Uterus (tissue), 4 donors: Measurements from ENCODE around the gene SMIM1. TPM values are rescaled to one million over a fixed set of nuclear protein-coding genes. Genes with fewer than 3 reads are reported as not detected.

Experiments used
- DNase-seq, 2 donors: peaks; one replicate each; pipeline ENCODE4 v3.0.0-alpha.2; 2019 to 2020
- H3K27ac ChIP-seq, 2 donors: fragments of 200-600 bp; sonication (generic); 1 replicate in 1 of 2; 2 replicates in 1 of 2; pipeline ENCODE4 v1.5.1; 2016 to 2018
- H3K27me3 ChIP-seq, 2 donors: fragments of 200-600 bp; sonication (generic); one replicate each; pipeline ENCODE4 v1.5.1; 2018 to 2019; ENCODE audit warnings: control low read depth in 1 of 2
- H3K36me3 ChIP-seq, 2 donors: fragments of 200-600 bp; sonication (generic); one replicate each; pipeline ENCODE4 v1.5.1; 2019; ENCODE audit warnings: control low read depth in 1 of 2
- H3K4me1 ChIP-seq, 2 donors: fragments of 200-600 bp; sonication (generic); one replicate each; pipeline ENCODE4 v1.5.1; 2018 to 2019; ENCODE audit warnings: control low read depth in 1 of 2
- H3K4me3 ChIP-seq, 2 donors: fragments of 200-600 bp; sonication (generic); 1 replicate in 1 of 2; 2 replicates in 1 of 2; pipeline ENCODE4 v1.5.1; 2018 to 2019; ENCODE audit warnings: mild to moderate bottlenecking in 1 of 2
- H3K9me3 ChIP-seq, 2 donors: fragments of 200-600 bp; sonication (generic); one replicate each; pipeline ENCODE4 v1.5.1; 2019; ENCODE audit warnings: control low read depth in 1 of 2
- POLR2A ChIP-seq, 2 donors: fragments of 450-650 bp; IDR thresholded peaks; one replicate each; pipeline ENCODE4 v1.6.1; 2016; ENCODE audit warnings: antibody characterized with exemption in 2 of 2, mild to moderate bottlenecking in 1 of 2, moderate library complexity in 1 of 2
- intact Hi-C: fragments of 100-400 bp; cut with DNase I; formaldehyde crosslinking; loops from one replicate; pipeline ENCODE4 v1.15.1; 2023; ENCODE audit warnings: low total_unique reads
- total RNA-seq, 4 donors: library from RNA; depleted of rRNA in 3 of 4; stranded (reverse); fragments of >200 nt in 3 of 4; gene quantifications; one replicate each; pipeline versions ENCODE4 v1.1.0 to v1.2.4, GENCODE V29; 2014 to 2023
- TF ChIP-seq, protein P1 (sequence below), 4 experiments: fragments of 200-600 bp in 2 of 4; fragments of 450-650 bp in 2 of 4; sonication (generic) in 2 of 4; IDR thresholded peaks; one replicate each; pipeline ENCODE4 v1.5.1; 2016 to 2019; ENCODE audit warnings: antibody characterized with exemption in 4 of 4, mild to moderate bottlenecking in 2 of 4, moderate library complexity in 1 of 4
- donor health status: DM: yes; HTN: yes; CAD: no.

Gene SMIM1
- total RNA-seq, 4 donors from 2014 or later, result 4.4 to 15.4 TPM; not detected in 2

DNA sequence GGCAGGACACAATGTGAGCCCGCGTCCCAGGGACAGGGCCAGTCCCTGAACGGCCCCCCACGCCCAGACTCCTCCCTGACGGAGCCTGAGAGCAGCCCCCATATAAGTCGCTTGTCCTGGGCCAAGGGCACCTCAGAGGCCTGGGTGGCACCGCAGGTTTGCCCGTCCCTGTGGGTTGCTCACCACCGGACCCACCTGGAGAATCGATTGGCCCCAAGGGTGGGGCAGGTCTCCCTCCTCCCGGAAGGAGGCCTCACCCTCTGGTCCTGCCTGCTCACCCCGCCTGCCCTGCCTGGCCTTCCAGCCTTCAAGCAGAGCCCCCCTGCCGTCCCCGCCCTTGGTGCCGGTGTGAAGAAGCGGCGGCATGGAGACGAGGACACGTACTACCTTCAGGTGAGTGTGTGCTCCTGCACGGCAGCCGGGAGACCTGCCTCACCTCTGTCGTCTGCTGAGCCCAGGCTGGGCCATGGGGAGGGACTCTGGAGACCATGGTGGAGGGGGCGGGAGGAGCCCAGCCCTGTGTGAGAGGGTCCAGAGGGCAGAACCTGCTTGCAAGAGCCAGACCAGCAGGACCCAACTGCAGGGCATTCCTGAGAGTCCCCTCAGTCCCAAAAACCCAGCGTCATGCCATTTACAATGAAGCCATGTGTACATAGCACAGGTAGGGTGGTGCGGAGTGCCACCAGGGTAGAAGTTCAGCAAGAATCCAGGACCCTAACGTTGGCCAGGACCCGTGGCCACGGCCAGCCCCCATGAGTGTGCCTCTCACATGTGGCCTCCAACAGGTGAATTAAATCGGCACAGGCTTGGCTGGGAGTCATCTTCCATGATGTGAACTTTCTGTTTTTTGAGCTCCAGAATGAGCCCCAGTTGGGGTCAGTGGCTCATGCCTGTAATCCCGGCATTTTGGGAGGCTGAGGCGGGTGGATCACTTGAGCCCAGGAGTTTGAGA, 44.4 kb upstream of the SMIM1 start:
- H3K27me3 ChIP-seq, result no peaks in the 10 kb centered on the region
- H3K9me3 ChIP-seq, result no peaks in the 10 kb centered on the region
- H3K4me3 ChIP-seq, result no peak overlapping the region
- H3K4me1 ChIP-seq, result no peaks in the 10 kb centered on the region
- intact Hi-C loops, result no loop called here
- H3K36me3 ChIP-seq, result no peaks in the 10 kb centered on the region
- H3K27ac ChIP-seq, result no peak overlapping the region
- TF ChIP-seq, protein P1, sequence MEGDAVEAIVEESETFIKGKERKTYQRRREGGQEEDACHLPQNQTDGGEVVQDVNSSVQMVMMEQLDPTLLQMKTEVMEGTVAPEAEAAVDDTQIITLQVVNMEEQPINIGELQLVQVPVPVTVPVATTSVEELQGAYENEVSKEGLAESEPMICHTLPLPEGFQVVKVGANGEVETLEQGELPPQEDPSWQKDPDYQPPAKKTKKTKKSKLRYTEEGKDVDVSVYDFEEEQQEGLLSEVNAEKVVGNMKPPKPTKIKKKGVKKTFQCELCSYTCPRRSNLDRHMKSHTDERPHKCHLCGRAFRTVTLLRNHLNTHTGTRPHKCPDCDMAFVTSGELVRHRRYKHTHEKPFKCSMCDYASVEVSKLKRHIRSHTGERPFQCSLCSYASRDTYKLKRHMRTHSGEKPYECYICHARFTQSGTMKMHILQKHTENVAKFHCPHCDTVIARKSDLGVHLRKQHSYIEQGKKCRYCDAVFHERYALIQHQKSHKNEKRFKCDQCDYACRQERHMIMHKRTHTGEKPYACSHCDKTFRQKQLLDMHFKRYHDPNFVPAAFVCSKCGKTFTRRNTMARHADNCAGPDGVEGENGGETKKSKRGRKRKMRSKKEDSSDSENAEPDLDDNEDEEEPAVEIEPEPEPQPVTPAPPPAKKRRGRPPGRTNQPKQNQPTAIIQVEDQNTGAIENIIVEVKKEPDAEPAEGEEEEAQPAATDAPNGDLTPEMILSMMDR (IDR thresholded peaks at IDR 0.05), result no peak
- TF ChIP-seq POLR2A (IDR thresholded peaks at IDR 0.05), result no peak
- DNase-seq, result no peak

DNA sequence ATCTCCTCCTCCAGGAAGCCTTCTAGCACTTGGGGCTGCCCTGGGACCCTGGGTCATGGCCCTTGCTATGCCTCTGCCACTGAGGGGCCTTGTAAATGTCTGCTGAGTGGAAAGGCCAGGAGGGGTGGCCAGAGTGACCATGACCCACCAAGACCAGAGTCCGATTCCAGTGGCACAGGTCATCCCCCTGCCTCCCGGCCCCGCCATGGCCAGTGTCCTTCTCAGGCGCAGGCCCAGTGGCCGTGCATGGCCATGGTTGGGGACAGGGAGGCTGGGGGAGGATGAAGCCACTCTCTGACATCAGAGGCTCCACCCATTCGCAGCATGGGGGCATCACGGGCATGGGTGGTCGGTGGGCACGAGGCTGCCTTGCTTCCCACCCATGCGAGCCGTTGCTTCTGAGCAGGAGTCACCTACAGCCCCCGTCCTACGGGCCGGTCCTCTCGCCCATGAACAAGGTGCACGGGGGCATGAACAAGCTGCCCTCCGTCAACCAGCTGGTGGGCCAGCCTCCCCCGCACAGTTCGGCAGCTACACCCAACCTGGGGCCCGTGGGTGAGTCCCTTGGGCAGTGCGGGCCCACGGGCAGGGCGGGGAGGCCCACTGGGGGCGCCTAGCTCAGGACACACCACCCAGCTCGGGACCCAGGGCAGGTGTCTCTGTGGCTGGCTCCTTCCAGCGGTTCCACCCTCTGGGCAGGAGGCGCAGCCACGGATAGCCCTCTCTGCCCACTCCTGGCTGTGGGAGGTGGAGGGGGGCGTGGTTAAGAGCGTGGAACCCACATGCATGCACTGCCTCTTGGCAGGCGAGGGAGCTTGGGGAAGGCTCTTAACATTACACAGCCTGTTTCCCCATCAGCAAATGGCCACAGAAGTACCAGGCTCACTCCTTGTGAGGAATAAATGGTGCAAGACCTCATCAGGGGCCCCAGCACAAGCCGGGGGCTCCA, 42.7 kb upstream of the SMIM1 start:
- H3K36me3 ChIP-seq, result no peaks in the 10 kb centered on the region
- H3K4me3 ChIP-seq, result no peak overlapping the region
- no peaks in the 10 kb centered on the region for H3K9me3 ChIP-seq
- TF ChIP-seq, protein P1 (IDR thresholded peaks at IDR 0.05), result no peak
- H3K27me3 ChIP-seq, result no peaks in the 10 kb centered on the region
- intact Hi-C loops, result no loop called here
- no peak for DNase-seq
- H3K4me1 ChIP-seq, result no peaks in the 10 kb centered on the region
- no peak overlapping the region for H3K27ac ChIP-seq

DNA sequence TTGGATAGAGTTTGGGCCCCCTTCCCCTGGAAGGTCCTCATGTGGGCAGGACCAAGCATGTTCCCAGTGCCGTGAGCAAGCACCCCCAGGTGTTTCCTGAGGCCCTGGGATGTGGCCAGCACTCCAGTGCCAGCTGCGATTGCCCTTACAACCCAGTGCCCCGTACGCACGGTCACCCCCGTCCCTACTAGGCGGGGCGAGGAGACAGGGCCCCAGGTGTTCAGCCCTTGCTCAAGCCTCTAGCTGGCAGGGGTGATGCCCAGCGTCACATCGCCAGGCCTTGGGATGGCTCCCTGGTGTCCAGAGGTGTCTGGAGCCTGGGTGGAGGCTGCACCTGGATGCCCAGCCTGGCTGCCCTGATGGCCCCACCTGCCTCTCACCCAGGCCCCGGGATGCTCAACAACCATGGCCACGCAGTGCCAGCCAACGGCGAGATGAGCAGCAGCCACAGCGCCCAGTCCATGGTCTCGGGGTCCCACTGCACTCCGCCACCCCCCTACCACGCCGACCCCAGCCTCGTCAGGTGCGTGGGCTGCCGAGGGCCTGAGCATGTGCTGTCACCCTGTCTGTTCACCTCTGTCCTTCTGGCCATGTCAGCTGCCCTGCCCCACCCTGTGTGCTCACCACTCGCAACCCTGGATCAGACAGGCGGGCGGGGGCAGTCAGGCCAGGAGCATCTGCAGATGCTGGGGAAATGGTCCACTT, 41.9 kb upstream of the SMIM1 start:
- Histone ChIP-seq H3K27ac (no peak overlapping the region), H3K27me3 (no peaks in the 10 kb centered on the region), H3K36me3 (no peaks in the 10 kb centered on the region), H3K4me1 (no peaks in the 10 kb centered on the region), H3K4me3 (no peak overlapping the region), H3K9me3 (no peaks in the 10 kb centered on the region)
- no peak for TF ChIP-seq POLR2A (IDR thresholded peaks at IDR 0.05)
- TF ChIP-seq, protein P1 (IDR thresholded peaks at IDR 0.05), result no peak
- no peak for DNase-seq
- intact Hi-C loops, result no loop called here

DNA sequence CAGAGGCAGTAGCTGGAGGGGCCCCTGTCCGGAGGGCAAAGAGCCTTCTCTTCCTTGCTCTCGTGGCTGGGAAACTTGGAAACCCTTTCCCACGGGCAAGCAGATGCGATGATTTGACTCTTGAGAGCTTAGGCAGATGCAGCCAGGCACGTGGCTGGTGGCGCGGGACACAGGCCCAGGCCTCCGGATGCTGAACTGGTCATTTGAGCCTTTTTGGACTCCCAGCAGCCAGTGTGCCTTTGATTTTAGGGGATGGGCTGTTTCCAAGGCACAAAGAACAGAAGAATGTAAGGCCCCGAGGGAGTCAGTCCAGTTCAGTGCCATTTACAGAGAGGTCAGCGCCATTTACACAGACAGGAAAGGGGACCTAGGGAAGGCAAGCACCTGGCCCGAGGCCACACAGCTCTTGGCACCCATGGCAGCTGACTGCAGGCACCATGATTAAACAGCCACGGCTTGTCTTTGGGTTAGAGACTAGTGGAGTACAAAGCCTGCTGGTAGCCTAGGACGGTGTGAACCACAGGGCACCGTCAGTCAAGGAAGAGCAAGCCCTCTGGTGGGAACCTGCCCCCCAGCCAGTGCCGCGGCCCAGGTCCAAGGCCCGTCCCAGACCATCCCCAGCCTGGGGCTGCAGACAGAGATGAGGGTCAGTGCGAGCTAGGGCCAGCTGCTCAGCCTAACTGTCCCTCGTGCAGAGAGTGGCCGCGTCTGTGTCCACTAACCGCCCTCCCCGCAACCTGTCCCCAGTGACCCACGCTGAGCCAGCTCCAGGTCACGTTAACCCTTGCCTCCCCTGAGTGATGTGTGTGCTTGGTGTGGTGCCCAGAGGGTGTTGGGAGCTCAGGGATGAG, 40.7 kb upstream of the SMIM1 start:
- intact Hi-C loops, result no loop called here
- Histone ChIP-seq H3K4me3 (no peak overlapping the region), H3K27me3 (no peaks in the 10 kb centered on the region), H3K9me3 (no peaks in the 10 kb centered on the region), H3K4me1 (no peaks in the 10 kb centered on the region), H3K36me3 (no peaks in the 10 kb centered on the region), H3K27ac (no peak overlapping the region)
- TF ChIP-seq, protein P1 (IDR thresholded peaks at IDR 0.05), result no peak
- no peak for TF ChIP-seq POLR2A (IDR thresholded peaks at IDR 0.05)
- DNase-seq, result no peak
